ENCODE results near the gene IGFN1.

- TF ChIP-seq ZNF331 (CRISPR knock-in tag; IDR thresholded peaks at IDR 0.05; ENCODE audit: low read depth) (no peak), CTCF (conservative IDR thresholded peaks at IDR 0.05; ENCODE audit: low read depth in 2 of 2) (no peak), EZH2phosphoT487 (IDR thresholded peaks at IDR 0.05; ENCODE audit: unreplicated experiment) (no peak), EZH2 (IDR thresholded peaks at IDR 0.05; ENCODE audit: low read depth, unreplicated experiment) (no peak), NANOG (IDR thresholded peaks at IDR 0.05; ENCODE audit: borderline replicate concordance) (no peak), CREB1 (CRISPR knock-in tag; IDR thresholded peaks at IDR 0.05; ENCODE audit: low read depth) (no peak)
- TF ChIP-seq, protein P1, sequence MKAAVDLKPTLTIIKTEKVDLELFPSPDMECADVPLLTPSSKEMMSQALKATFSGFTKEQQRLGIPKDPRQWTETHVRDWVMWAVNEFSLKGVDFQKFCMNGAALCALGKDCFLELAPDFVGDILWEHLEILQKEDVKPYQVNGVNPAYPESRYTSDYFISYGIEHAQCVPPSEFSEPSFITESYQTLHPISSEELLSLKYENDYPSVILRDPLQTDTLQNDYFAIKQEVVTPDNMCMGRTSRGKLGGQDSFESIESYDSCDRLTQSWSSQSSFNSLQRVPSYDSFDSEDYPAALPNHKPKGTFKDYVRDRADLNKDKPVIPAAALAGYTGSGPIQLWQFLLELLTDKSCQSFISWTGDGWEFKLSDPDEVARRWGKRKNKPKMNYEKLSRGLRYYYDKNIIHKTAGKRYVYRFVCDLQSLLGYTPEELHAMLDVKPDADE (IDR thresholded peaks at IDR 0.05): no peak
Measured at GRCh38 chr1:201269281-201269680, 78.7 kb downstream of the IGFN1 start.
